ENCODE results near the gene CLTC. TPM values are rescaled to one million over a fixed set of nuclear protein-coding genes. Genes with fewer than 3 reads are reported as not detected.

CLTC gene
- total RNA-seq, 1 donor from 2014 or later: 314 TPM

DNA sequence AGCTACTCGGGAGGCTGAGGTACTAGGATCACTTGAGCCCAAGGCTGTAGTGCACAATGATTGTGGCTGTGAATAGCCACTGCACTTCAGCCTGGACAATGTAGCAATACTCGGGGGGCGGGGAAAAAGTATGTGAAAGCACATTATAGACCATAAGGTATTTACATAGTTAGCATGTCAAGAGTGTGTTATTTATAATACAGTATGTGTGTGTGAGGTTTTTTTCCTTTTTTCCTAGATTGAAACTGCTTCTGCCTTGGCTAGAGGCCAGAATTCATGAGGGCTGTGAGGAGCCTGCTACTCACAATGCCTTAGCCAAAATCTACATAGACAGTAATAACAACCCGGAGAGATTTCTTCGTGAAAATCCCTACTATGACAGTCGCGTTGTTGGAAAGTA lies 57.0 kb downstream of the CLTC start:
- peaks cover 9% of the 10 kb centered on the region for H3K4me1 Mint-ChIP-seq (ENCODE audit: low read depth)
- no peaks in the 10 kb centered on the region for H3K27me3 Mint-ChIP-seq (ENCODE audit: low read depth)
- H3K9me3 Mint-ChIP-seq (ENCODE audit: low read depth): no peaks in the 10 kb centered on the region
- DNase-seq (ENCODE audit: low spot score): no peak
- peak overlapping the region; percentile 45 for H3K27ac Mint-ChIP-seq (ENCODE audit: unreplicated experiment)
- TF ChIP-seq, protein P1, sequence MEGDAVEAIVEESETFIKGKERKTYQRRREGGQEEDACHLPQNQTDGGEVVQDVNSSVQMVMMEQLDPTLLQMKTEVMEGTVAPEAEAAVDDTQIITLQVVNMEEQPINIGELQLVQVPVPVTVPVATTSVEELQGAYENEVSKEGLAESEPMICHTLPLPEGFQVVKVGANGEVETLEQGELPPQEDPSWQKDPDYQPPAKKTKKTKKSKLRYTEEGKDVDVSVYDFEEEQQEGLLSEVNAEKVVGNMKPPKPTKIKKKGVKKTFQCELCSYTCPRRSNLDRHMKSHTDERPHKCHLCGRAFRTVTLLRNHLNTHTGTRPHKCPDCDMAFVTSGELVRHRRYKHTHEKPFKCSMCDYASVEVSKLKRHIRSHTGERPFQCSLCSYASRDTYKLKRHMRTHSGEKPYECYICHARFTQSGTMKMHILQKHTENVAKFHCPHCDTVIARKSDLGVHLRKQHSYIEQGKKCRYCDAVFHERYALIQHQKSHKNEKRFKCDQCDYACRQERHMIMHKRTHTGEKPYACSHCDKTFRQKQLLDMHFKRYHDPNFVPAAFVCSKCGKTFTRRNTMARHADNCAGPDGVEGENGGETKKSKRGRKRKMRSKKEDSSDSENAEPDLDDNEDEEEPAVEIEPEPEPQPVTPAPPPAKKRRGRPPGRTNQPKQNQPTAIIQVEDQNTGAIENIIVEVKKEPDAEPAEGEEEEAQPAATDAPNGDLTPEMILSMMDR (IDR thresholded peaks at IDR 0.05): no peak
- H3K4me3 Mint-ChIP-seq (ENCODE audit: unreplicated experiment): no peak overlapping the region
- H3K36me3 Mint-ChIP-seq (ENCODE audit: low read depth): peaks cover 34% of the 10 kb centered on the region

DNA sequence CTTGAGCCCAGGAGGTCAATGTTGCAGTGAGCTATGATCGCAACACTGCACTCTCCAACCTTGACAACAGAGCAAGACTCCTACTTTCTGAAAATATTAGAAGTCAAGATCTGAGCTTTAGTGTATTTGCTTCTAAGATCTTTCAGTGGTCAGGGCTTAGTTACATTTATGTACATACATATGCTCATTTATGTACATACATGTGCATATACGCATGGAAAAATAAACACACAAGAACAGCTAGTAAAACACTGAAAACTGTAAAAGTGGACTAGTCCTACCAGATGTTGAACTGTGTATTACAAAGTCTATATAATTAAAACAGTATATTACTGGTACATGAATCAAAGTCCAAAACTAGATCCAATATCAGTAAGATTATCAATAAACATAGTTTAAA lies 59.2 kb downstream of the CLTC start:
- H3K4me1 Mint-ChIP-seq (ENCODE audit: low read depth): peaks cover 8% of the 10 kb centered on the region

DNA sequence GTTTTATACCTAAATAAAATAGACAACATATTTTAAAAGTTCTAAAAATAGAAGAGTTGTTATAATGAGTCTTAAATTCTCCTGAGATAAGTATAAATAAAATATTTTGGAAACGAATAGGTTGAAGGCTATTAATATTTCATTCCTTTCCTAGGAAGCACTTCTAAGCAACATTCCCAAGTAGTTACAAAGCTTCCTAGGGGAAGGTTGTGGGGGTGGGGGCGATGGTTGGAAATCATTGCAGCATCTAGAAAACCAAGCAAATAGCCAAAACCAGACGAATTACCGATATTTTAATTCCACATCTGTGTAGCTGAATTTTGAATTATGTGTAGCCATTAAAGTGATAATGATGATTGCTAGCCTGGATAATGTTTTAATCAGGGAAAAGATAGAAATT lies 60.6 kb downstream of the CLTC start:
- Mint-ChIP-seq H3K36me3 (ENCODE audit: low read depth) (peaks cover 41% of the 10 kb centered on the region), H3K27ac (ENCODE audit: unreplicated experiment) (peak overlapping the region; percentile 80), H3K9me3 (ENCODE audit: low read depth) (no peaks in the 10 kb centered on the region), H3K4me1 (ENCODE audit: low read depth) (peaks cover 8% of the 10 kb centered on the region), H3K4me3 (ENCODE audit: unreplicated experiment) (no peak overlapping the region), H3K27me3 (ENCODE audit: low read depth) (no peaks in the 10 kb centered on the region)
- DNase-seq (ENCODE audit: low spot score): no peak
- TF ChIP-seq, protein P1 (IDR thresholded peaks at IDR 0.05): no peak

More for the DNA sequence above, 59.2 kb downstream of the CLTC start:
- Mint-ChIP-seq H3K4me3 (ENCODE audit: unreplicated experiment) (no peak overlapping the region), H3K27me3 (ENCODE audit: low read depth) (no peaks in the 10 kb centered on the region), H3K36me3 (ENCODE audit: low read depth) (peaks cover 43% of the 10 kb centered on the region), H3K9me3 (ENCODE audit: low read depth) (no peaks in the 10 kb centered on the region), H3K27ac (ENCODE audit: unreplicated experiment) (no peak overlapping the region)
- no peak for DNase-seq (ENCODE audit: low spot score)
- TF ChIP-seq, protein P1 (IDR thresholded peaks at IDR 0.05): no peak

DNA sequence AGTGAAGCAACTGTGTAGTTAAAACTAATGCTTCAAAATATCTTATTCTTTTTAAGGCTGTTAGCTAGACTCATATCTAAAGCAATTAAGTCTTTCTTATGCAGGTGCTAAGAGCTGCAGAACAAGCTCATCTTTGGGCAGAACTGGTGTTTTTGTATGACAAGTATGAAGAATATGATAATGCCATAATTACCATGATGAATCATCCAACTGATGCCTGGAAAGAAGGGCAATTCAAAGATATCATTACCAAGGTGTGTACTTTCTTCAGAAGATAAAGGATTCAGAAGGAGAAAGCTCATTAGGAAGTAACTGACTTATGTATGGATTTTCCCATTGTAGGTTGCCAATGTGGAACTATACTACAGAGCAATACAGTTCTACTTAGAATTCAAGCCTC lies 63.6 kb downstream of the CLTC start:
- TF ChIP-seq, protein P1 (IDR thresholded peaks at IDR 0.05): no peak
- DNase-seq (ENCODE audit: low spot score): no peak
- Mint-ChIP-seq H3K36me3 (ENCODE audit: low read depth) (peaks cover 48% of the 10 kb centered on the region), H3K4me1 (ENCODE audit: low read depth) (peaks cover 8% of the 10 kb centered on the region), H3K27ac (ENCODE audit: unreplicated experiment) (no peak overlapping the region), H3K9me3 (ENCODE audit: low read depth) (no peaks in the 10 kb centered on the region), H3K27me3 (ENCODE audit: low read depth) (no peaks in the 10 kb centered on the region), H3K4me3 (ENCODE audit: unreplicated experiment) (no peak overlapping the region)

DNA sequence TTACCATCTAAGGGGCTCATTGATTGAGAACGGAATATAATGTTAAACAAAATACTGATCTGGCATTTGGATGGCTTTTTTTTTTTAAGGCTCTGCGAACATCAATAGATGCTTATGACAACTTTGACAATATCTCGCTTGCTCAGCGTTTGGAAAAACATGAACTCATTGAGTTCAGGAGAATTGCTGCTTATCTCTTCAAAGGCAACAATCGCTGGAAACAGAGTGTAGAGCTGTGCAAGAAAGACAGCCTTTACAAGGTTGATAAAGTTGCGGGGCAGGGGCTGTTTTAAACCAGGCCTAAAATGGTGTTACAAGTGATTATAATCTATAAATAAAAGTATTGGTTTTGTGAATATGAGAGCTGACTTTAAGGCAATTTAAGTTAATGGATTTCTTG lies 65.3 kb downstream of the CLTC start:
- Mint-ChIP-seq H3K4me1 (ENCODE audit: low read depth) (peaks cover 5% of the 10 kb centered on the region), H3K27me3 (ENCODE audit: low read depth) (no peaks in the 10 kb centered on the region), H3K27ac (ENCODE audit: unreplicated experiment) (no peak overlapping the region), H3K9me3 (ENCODE audit: low read depth) (no peaks in the 10 kb centered on the region), H3K4me3 (ENCODE audit: unreplicated experiment) (no peak overlapping the region), H3K36me3 (ENCODE audit: low read depth) (peaks cover 46% of the 10 kb centered on the region)
- no peak for DNase-seq (ENCODE audit: low spot score)
- TF ChIP-seq, protein P1 (IDR thresholded peaks at IDR 0.05): no peak
